Measurements from ENCODE around the gene SALL4. TPM values are rescaled to one million over a fixed set of nuclear protein-coding genes. Genes with fewer than 3 reads are reported as not detected.

Gene SALL4
- total and polyA plus RNA-seq, 2 experiments from 2014 or later, result 122 to 227 TPM

GRCh38 chr20:51799401-51799860, 2.9 kb downstream of the SALL4 start:
- TF ChIP-seq CTCF (conservative IDR thresholded peaks at IDR 0.05; ENCODE audit: low read depth in 2 of 2), result no peak
- TF ChIP-seq ZNF114 (CRISPR knock-in tag; IDR thresholded peaks at IDR 0.05), result no peak
- peak; percentile 47 for TF ChIP-seq POLR2AphosphoS5 (IDR thresholded peaks at IDR 0.05; ENCODE audit: low read depth)
- H3K27ac ChIP-seq (ENCODE audit: low read depth), result peak overlapping the region; percentile 97
- Mint-ChIP-seq H3K27ac (peak overlapping the region; percentile 99), H3K9me3 (no peaks in the 10 kb centered on the region), H3K36me3 (ENCODE audit: low read depth) (peaks cover 34% of the 10 kb centered on the region), H3K27me3 (ENCODE audit: insufficient read depth, low read depth, poor library complexity) (peaks cover 30% of the 10 kb centered on the region), H3K4me1 (peaks cover 54% of the 10 kb centered on the region), H3K4me3 (peak overlapping the region; percentile 97)
- H3K9me2 ChIP-seq (ENCODE audit: insufficient read depth), result no peaks in the 10 kb centered on the region
- H4K20me1 ChIP-seq (replicated peaks; ENCODE audit: insufficient read depth), result peaks cover 21% of the 10 kb centered on the region
- H3K4me2 ChIP-seq, result peak overlapping the region; percentile 80
- H3K4me3 ChIP-seq, result peak overlapping the region; percentile 76
- H3K36me3 ChIP-seq (ENCODE audit: insufficient read depth), result no peaks in the 10 kb centered on the region
- peaks cover 36% of the 10 kb centered on the region for H3K4me1 ChIP-seq (ENCODE audit: insufficient read depth)
- peak; percentile 1; the same call in 1 of the 3 replicates for ATAC-seq
- no peaks in the 10 kb centered on the region for H3F3A ChIP-seq (replicated peaks; ENCODE audit: low read depth)
- H3K79me2 ChIP-seq (replicated peaks; ENCODE audit: insufficient read depth), result peaks cover 74% of the 10 kb centered on the region
- H3K27me3 ChIP-seq (ENCODE audit: insufficient read depth), result no peaks in the 10 kb centered on the region
- peak; percentile 73 for DNase-seq (ENCODE audit: low spot score)
- no peak overlapping the region for H2AFZ ChIP-seq

- H3K36me3 ChIP-seq (ENCODE audit: insufficient read depth), result no peaks in the 10 kb centered on the region
- peaks cover 93% of the 10 kb centered on the region for H3K79me2 ChIP-seq (replicated peaks; ENCODE audit: insufficient read depth)
- DNase-seq (ENCODE audit: low spot score) (peak; percentile 85), ATAC-seq (no peak)
- no peaks in the 10 kb centered on the region for H3K9me2 ChIP-seq (ENCODE audit: insufficient read depth)
- Mint-ChIP-seq H3K4me3 (peak overlapping the region; percentile 97), H3K36me3 (ENCODE audit: low read depth) (peaks cover 49% of the 10 kb centered on the region), H3K27me3 (ENCODE audit: insufficient read depth, low read depth, poor library complexity) (peaks cover 30% of the 10 kb centered on the region), H3K4me1 (peaks cover 64% of the 10 kb centered on the region), H3K27ac (peak overlapping the region; percentile 86), H3K9me3 (no peaks in the 10 kb centered on the region)
- TF ChIP-seq POLR2AphosphoS5 (IDR thresholded peaks at IDR 0.05; ENCODE audit: low read depth) (0 out of 2 replicates have a peak, but pooled peaks have one; percentile 13), NANOG (IDR thresholded peaks at IDR 0.05; ENCODE audit: borderline replicate concordance) (no peak)
- peak overlapping the region; percentile 76 for H3K4me3 ChIP-seq
- no peak overlapping the region for H2AFZ ChIP-seq
- peak overlapping the region; percentile 80 for H3K4me2 ChIP-seq
- peaks cover 42% of the 10 kb centered on the region for H3K4me1 ChIP-seq (ENCODE audit: insufficient read depth)
- H3K27ac ChIP-seq (ENCODE audit: low read depth), result peak overlapping the region; percentile 97
- peaks cover 6% of the 10 kb centered on the region for H3F3A ChIP-seq (replicated peaks; ENCODE audit: low read depth)
- H4K20me1 ChIP-seq (replicated peaks; ENCODE audit: insufficient read depth), result peaks cover 41% of the 10 kb centered on the region
- H3K27me3 ChIP-seq (ENCODE audit: insufficient read depth), result no peaks in the 10 kb centered on the region
Measured at GRCh38 chr20:51797357-51798025, 4.8 kb downstream of the SALL4 start.

DNA sequence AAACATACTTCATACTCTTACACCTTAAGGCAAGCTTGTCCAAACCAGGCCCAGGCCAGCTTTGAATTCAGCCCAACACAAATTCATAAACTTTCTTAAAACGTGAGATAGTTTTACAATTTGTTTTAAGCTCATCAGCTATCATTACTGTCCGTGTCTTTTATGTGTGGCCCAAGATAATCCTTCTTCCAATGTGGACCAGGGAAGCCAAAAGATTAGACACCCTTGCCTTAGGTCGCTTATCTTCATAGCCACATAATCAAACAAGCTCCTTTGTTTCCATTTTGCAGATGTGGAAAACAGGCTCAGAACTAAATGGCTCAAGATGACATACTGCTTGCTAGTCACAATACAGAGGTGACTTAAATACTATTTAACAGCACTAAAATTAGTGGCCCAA, 6.0 kb downstream of the SALL4 start:
- Histone ChIP-seq H3K9me2 (ENCODE audit: insufficient read depth) (no peaks in the 10 kb centered on the region), H3F3A (replicated peaks; ENCODE audit: low read depth) (peaks cover 6% of the 10 kb centered on the region), H3K4me2 (peak overlapping the region; percentile 80), H3K27ac (ENCODE audit: low read depth) (peak overlapping the region; percentile 72), H3K4me3 (peak overlapping the region; percentile 76; the same call in 1 of the 2 replicates), H4K20me1 (replicated peaks; ENCODE audit: insufficient read depth) (peaks cover 45% of the 10 kb centered on the region), H3K4me1 (ENCODE audit: insufficient read depth) (peaks cover 42% of the 10 kb centered on the region), H2AFZ (no peak overlapping the region), H3K27me3 (ENCODE audit: insufficient read depth) (no peaks in the 10 kb centered on the region), H3K36me3 (ENCODE audit: insufficient read depth) (peaks cover 4% of the 10 kb centered on the region), H3K79me2 (replicated peaks; ENCODE audit: insufficient read depth) (peaks cover 96% of the 10 kb centered on the region)
- H3K4me1 Mint-ChIP-seq, result peaks cover 63% of the 10 kb centered on the region
- H3K4me3 Mint-ChIP-seq, result peak overlapping the region; percentile 53
- H3K9me3 Mint-ChIP-seq, result no peaks in the 10 kb centered on the region
- DNase-seq (ENCODE audit: low spot score) (no peak), ATAC-seq (no peak)
- H3K27ac Mint-ChIP-seq, result peak overlapping the region; percentile 89; the same call in 1 of the 2 replicates
- peaks cover 60% of the 10 kb centered on the region for H3K36me3 Mint-ChIP-seq (ENCODE audit: low read depth)
- peaks cover 24% of the 10 kb centered on the region for H3K27me3 Mint-ChIP-seq (ENCODE audit: insufficient read depth, low read depth, poor library complexity)
- TF ChIP-seq NANOG (IDR thresholded peaks at IDR 0.05; ENCODE audit: borderline replicate concordance) (no peak), STAT1 (IDR thresholded peaks at IDR 0.05; ENCODE audit: unreplicated experiment) (no peak), POLR2AphosphoS5 (IDR thresholded peaks at IDR 0.05; ENCODE audit: low read depth) (no peak), EZH2phosphoT487 (IDR thresholded peaks at IDR 0.05; ENCODE audit: unreplicated experiment) (no peak)
- TF ChIP-seq, protein P1, sequence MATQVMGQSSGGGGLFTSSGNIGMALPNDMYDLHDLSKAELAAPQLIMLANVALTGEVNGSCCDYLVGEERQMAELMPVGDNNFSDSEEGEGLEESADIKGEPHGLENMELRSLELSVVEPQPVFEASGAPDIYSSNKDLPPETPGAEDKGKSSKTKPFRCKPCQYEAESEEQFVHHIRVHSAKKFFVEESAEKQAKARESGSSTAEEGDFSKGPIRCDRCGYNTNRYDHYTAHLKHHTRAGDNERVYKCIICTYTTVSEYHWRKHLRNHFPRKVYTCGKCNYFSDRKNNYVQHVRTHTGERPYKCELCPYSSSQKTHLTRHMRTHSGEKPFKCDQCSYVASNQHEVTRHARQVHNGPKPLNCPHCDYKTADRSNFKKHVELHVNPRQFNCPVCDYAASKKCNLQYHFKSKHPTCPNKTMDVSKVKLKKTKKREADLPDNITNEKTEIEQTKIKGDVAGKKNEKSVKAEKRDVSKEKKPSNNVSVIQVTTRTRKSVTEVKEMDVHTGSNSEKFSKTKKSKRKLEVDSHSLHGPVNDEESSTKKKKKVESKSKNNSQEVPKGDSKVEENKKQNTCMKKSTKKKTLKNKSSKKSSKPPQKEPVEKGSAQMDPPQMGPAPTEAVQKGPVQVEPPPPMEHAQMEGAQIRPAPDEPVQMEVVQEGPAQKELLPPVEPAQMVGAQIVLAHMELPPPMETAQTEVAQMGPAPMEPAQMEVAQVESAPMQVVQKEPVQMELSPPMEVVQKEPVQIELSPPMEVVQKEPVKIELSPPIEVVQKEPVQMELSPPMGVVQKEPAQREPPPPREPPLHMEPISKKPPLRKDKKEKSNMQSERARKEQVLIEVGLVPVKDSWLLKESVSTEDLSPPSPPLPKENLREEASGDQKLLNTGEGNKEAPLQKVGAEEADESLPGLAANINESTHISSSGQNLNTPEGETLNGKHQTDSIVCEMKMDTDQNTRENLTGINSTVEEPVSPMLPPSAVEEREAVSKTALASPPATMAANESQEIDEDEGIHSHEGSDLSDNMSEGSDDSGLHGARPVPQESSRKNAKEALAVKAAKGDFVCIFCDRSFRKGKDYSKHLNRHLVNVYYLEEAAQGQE (IDR thresholded peaks at IDR 0.05; ENCODE audit: unreplicated experiment), result no peak

All from GM23338 (cell line).